ENCODE measurements around the gene BHLHA15. TPM values are rescaled to one million over a fixed set of nuclear protein-coding genes. Genes with fewer than 3 reads are reported as not detected.

Gene BHLHA15
- total and polyA plus RNA-seq, 2 of the 13 experiments (the other 11 are each of a cell fraction or from before 2014, with no cell fraction given), result 1.9 to 6.1 TPM

- TF ChIP-seq, protein P1, sequence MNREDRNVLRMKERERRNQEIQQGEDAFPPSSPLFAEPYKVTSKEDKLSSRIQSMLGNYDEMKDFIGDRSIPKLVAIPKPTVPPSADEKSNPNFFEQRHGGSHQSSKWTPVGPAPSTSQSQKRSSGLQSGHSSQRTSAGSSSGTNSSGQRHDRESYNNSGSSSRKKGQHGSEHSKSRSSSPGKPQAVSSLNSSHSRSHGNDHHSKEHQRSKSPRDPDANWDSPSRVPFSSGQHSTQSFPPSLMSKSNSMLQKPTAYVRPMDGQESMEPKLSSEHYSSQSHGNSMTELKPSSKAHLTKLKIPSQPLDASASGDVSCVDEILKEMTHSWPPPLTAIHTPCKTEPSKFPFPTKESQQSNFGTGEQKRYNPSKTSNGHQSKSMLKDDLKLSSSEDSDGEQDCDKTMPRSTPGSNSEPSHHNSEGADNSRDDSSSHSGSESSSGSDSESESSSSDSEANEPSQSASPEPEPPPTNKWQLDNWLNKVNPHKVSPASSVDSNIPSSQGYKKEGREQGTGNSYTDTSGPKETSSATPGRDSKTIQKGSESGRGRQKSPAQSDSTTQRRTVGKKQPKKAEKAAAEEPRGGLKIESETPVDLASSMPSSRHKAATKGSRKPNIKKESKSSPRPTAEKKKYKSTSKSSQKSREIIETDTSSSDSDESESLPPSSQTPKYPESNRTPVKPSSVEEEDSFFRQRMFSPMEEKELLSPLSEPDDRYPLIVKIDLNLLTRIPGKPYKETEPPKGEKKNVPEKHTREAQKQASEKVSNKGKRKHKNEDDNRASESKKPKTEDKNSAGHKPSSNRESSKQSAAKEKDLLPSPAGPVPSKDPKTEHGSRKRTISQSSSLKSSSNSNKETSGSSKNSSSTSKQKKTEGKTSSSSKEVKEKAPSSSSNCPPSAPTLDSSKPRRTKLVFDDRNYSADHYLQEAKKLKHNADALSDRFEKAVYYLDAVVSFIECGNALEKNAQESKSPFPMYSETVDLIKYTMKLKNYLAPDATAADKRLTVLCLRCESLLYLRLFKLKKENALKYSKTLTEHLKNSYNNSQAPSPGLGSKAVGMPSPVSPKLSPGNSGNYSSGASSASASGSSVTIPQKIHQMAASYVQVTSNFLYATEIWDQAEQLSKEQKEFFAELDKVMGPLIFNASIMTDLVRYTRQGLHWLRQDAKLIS (CRISPR knock-in tag; IDR thresholded peaks at IDR 0.05), result no peak; the same call in 1 of the 2 replicates
- TF ChIP-seq, protein P2, sequence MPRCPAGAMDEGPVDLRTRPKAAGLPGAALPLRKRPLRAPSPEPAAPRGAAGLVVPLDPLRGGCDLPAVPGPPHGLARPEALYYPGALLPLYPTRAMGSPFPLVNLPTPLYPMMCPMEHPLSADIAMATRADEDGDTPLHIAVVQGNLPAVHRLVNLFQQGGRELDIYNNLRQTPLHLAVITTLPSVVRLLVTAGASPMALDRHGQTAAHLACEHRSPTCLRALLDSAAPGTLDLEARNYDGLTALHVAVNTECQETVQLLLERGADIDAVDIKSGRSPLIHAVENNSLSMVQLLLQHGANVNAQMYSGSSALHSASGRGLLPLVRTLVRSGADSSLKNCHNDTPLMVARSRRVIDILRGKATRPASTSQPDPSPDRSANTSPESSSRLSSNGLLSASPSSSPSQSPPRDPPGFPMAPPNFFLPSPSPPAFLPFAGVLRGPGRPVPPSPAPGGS (CRISPR knock-in tag; IDR thresholded peaks at IDR 0.05), result peak; percentile 18; the same call in 1 of the 2 replicates
- TF ChIP-seq GMEB1 (CRISPR knock-in tag; IDR thresholded peaks at IDR 0.05; ENCODE audit: borderline replicate concordance), result peak; percentile 91
- TF ChIP-seq ZNF761 (CRISPR knock-in tag; conservative IDR thresholded peaks at IDR 0.05), result peak; percentile 54; the same call in 1 of the 2 replicates
- TF ChIP-seq, protein P3, sequence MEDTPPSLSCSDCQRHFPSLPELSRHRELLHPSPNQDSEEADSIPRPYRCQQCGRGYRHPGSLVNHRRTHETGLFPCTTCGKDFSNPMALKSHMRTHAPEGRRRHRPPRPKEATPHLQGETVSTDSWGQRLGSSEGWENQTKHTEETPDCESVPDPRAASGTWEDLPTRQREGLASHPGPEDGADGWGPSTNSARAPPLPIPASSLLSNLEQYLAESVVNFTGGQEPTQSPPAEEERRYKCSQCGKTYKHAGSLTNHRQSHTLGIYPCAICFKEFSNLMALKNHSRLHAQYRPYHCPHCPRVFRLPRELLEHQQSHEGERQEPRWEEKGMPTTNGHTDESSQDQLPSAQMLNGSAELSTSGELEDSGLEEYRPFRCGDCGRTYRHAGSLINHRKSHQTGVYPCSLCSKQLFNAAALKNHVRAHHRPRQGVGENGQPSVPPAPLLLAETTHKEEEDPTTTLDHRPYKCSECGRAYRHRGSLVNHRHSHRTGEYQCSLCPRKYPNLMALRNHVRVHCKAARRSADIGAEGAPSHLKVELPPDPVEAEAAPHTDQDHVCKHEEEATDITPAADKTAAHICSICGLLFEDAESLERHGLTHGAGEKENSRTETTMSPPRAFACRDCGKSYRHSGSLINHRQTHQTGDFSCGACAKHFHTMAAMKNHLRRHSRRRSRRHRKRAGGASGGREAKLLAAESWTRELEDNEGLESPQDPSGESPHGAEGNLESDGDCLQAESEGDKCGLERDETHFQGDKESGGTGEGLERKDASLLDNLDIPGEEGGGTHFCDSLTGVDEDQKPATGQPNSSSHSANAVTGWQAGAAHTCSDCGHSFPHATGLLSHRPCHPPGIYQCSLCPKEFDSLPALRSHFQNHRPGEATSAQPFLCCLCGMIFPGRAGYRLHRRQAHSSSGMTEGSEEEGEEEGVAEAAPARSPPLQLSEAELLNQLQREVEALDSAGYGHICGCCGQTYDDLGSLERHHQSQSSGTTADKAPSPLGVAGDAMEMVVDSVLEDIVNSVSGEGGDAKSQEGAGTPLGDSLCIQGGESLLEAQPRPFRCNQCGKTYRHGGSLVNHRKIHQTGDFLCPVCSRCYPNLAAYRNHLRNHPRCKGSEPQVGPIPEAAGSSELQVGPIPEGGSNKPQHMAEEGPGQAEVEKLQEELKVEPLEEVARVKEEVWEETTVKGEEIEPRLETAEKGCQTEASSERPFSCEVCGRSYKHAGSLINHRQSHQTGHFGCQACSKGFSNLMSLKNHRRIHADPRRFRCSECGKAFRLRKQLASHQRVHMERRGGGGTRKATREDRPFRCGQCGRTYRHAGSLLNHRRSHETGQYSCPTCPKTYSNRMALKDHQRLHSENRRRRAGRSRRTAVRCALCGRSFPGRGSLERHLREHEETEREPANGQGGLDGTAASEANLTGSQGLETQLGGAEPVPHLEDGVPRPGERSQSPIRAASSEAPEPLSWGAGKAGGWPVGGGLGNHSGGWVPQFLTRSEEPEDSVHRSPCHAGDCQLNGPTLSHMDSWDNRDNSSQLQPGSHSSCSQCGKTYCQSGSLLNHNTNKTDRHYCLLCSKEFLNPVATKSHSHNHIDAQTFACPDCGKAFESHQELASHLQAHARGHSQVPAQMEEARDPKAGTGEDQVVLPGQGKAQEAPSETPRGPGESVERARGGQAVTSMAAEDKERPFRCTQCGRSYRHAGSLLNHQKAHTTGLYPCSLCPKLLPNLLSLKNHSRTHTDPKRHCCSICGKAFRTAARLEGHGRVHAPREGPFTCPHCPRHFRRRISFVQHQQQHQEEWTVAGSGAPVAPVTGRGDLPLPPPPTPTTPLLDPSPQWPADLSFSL (CRISPR knock-in tag; IDR thresholded peaks at IDR 0.05), result no peak
- no peak for TF ChIP-seq XRCC5 (optimal IDR thresholded peaks at IDR 0.05; ENCODE audit: low read length)
- TF ChIP-seq KMT2A (CRISPR knock-in tag; IDR thresholded peaks at IDR 0.05), result peak; percentile 84
- peak; percentile 62; the same call in 1 of the 2 replicates for TF ChIP-seq SRY (CRISPR knock-in tag; IDR thresholded peaks at IDR 0.05)
- peak; percentile 84 for TF ChIP-seq ZBTB2 (CRISPR knock-in tag; IDR thresholded peaks at IDR 0.05; ENCODE audit: low read depth)
These were observed 40.6 kb downstream of the BHLHA15 start, which contains the start of gene TECPR1 (continued) for GRCh38 chr7:98251601-98252424.

All from HepG2 (cell line).